ENCODE data around the gene NDFIP1. TPM values are rescaled to one million over a fixed set of nuclear protein-coding genes. Genes with fewer than 3 reads are reported as not detected.

The NDFIP1 gene
- 135 TPM for polyA plus RNA-seq (ENCODE audit: insufficient read length)
- long read RNA-seq, donor 1, full-length matches to known transcripts, result 136 of 194 reads
- long read RNA-seq, donor 1, partial matches to known transcripts, result 52 of 194 reads
- long read RNA-seq, donor 1, other reads (novel, unspliced or antisense), result 6 of 194 reads
- long read RNA-seq, donor 2, full-length matches to known transcripts, result 99 of 136 reads
- long read RNA-seq, donor 2, partial matches to known transcripts, result 37 of 136 reads
- long read RNA-seq, donor 2, other reads (novel, unspliced or antisense), result 0 of 136 reads
- long read RNA-seq, donor 3, full-length matches to known transcripts, result 67 of 117 reads
- long read RNA-seq, donor 3, partial matches to known transcripts, result 50 of 117 reads
- long read RNA-seq, donor 3, other reads (novel, unspliced or antisense), result 0 of 117 reads
- long read RNA-seq, donor 4, full-length matches to known transcripts, result 7 of 7 reads
- long read RNA-seq, donor 4, partial matches to known transcripts, result 0 of 7 reads
- long read RNA-seq, donor 4, other reads (novel, unspliced or antisense), result 0 of 7 reads
- long read RNA-seq, donor 5, full-length matches to known transcripts, result 156 of 360 reads
- long read RNA-seq, donor 5, partial matches to known transcripts, result 204 of 360 reads
- long read RNA-seq, donor 5, other reads (novel, unspliced or antisense), result 0 of 360 reads
- long read RNA-seq, donor 6, full-length matches to known transcripts, result 109 of 164 reads
- long read RNA-seq, donor 6, partial matches to known transcripts, result 55 of 164 reads
- long read RNA-seq, donor 6, other reads (novel, unspliced or antisense), result 0 of 164 reads
- long read RNA-seq, donor 7, full-length matches to known transcripts, result 135 of 209 reads
- long read RNA-seq, donor 7, partial matches to known transcripts, result 66 of 209 reads
- long read RNA-seq, donor 7, other reads (novel, unspliced or antisense), result 8 of 209 reads
- long read RNA-seq, donor 8, full-length matches to known transcripts, result 52 of 78 reads
- long read RNA-seq, donor 8, partial matches to known transcripts, result 26 of 78 reads
- long read RNA-seq, donor 8, other reads (novel, unspliced or antisense), result 0 of 78 reads

GRCh38 chr5:142108432-142109330, at the start of gene NDFIP1:
Gene NDFIP1, plus strand, starts transcription at chr5:142108779. Its CDS starts 196 bp downstream, at chr5:142108975.
- DNase-seq, result peak; percentile 78

- DNase-seq, result no peak
Observed at GRCh38 chr5:142059304-142059940, 49.2 kb upstream of the NDFIP1 start.

- DNase-seq, result no peak
Observed at GRCh38 chr5:142063376-142063775, 45.2 kb upstream of the NDFIP1 start.

- DNase-seq, result peak; percentile 67
Observed at GRCh38 chr5:142063878-142064331, 44.7 kb upstream of the NDFIP1 start.

GRCh38 chr5:142065273-142065672, 43.3 kb upstream of the NDFIP1 start:
- no peak for DNase-seq

GRCh38 chr5:142069606-142070399, 38.8 kb upstream of the NDFIP1 start:
- DNase-seq, result no peak

GRCh38 chr5:142070734-142071133, 37.8 kb upstream of the NDFIP1 start:
- DNase-seq, result no peak

GRCh38 chr5:142072488-142072887, 36.1 kb upstream of the NDFIP1 start:
- DNase-seq, result no peak

- DNase-seq, result no peak
Observed at GRCh38 chr5:142073362-142073988, 35.1 kb upstream of the NDFIP1 start.

GRCh38 chr5:142074006-142074405, 34.6 kb upstream of the NDFIP1 start:
- DNase-seq, result no peak

- DNase-seq, result no peak
Observed at GRCh38 chr5:142078221-142078620, 30.4 kb upstream of the NDFIP1 start.

- no peak for DNase-seq
Observed at GRCh38 chr5:142078706-142079105, 29.9 kb upstream of the NDFIP1 start.

GRCh38 chr5:142079306-142079721, 29.3 kb upstream of the NDFIP1 start:
- DNase-seq, result no peak

GRCh38 chr5:142080248-142080647, 28.3 kb upstream of the NDFIP1 start:
- DNase-seq, result no peak

GRCh38 chr5:142082182-142082781, 26.3 kb upstream of the NDFIP1 start:
- no peak for DNase-seq

- no peak for DNase-seq
Observed at GRCh38 chr5:142086229-142086628, 22.4 kb upstream of the NDFIP1 start.

- no peak for DNase-seq
Observed at GRCh38 chr5:142086679-142087078, 21.9 kb upstream of the NDFIP1 start.

GRCh38 chr5:142087920-142088679, 20.5 kb upstream of the NDFIP1 start:
- DNase-seq, result no peak
